ENCODE results near the gene BRPF1.

DNA sequence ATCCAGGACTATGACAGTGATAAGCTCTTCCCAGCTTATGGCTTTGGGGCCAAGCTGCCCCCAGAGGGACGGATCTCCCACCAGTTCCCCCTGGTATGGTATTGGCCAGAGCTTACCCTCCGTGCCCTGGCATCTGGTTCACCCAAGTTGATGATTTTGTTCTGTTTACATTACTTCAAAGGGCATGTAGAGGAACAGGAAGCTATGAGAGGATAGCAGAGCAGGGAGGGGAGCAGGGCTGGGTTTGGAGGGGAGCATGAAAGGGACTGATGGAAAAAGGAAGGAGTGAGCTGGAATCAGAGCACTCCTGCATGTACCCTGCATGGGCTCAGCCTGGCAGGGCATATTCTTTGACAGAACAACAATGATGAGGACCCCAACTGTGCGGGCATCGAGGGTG, 13.4 kb upstream of the BRPF1 start:
- TF ChIP-seq, protein P1, sequence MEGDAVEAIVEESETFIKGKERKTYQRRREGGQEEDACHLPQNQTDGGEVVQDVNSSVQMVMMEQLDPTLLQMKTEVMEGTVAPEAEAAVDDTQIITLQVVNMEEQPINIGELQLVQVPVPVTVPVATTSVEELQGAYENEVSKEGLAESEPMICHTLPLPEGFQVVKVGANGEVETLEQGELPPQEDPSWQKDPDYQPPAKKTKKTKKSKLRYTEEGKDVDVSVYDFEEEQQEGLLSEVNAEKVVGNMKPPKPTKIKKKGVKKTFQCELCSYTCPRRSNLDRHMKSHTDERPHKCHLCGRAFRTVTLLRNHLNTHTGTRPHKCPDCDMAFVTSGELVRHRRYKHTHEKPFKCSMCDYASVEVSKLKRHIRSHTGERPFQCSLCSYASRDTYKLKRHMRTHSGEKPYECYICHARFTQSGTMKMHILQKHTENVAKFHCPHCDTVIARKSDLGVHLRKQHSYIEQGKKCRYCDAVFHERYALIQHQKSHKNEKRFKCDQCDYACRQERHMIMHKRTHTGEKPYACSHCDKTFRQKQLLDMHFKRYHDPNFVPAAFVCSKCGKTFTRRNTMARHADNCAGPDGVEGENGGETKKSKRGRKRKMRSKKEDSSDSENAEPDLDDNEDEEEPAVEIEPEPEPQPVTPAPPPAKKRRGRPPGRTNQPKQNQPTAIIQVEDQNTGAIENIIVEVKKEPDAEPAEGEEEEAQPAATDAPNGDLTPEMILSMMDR (IDR thresholded peaks at IDR 0.05; ENCODE audit: insufficient read depth, low read length, poor library complexity, severe bottlenecking): no peak
- no peak for TF ChIP-seq EZH2phosphoT487 (conservative IDR thresholded peaks at IDR 0.05; ENCODE audit: low read length)
